ENCODE measurements around the gene PPFIBP2. TPM values are rescaled to one million over a fixed set of nuclear protein-coding genes. Genes with fewer than 3 reads are reported as not detected.

Gene PPFIBP2
- polyA plus RNA-seq, 2 donors = 27.4 to 32.1 TPM

DNA sequence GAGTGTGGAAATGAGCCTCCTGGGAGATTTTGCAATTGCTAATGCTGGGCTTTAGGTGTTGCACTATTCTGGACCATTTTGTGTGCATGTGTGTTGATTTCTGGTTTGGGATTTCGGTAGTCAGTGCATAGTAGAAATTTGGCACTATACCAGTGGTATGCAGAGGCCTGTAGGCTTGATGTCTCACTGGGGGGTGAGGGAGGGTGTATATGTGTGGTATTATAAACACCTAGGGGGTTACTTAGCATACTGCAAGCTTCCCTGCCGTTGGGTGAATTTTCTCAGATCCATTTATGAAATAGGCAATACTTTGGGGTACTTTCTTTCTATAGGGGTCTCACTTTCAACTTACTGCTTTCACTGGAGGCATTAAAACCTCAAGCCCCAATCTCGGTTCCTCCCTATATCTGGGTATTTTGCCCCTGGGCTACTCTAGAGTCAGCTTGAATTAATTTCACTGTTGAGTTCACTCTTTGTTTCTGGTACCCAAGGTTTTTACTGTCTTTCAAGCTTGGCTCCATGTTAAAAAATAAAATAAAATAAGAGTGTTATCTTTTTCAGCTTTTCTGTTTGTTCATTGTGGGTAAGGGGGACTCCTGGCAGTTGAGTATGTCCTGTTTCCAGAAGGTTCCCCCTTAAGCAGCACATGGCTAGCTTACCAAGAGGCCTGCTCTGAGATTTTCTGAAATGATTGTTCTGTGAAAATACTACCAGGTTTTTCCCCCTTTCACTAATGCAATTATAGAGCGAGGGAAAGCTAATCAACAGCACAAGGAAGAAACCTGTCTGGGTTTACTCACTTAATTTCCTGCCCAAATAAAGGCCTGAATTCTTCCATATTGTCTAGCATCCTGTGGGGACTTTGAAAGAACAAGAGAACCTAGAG is 45.8 kb downstream of the PPFIBP2 start:
- Histone ChIP-seq H3K27ac (ENCODE audit: low read depth in 2 of 2, low read length in 1 of 2) (no peak overlapping the region), H3K36me3 (ENCODE audit: control insufficient read depth in 2 of 2, insufficient read depth in 2 of 2, low read length in 1 of 2) (no peaks in the 10 kb centered on the region), H3K9me3 (ENCODE audit: control insufficient read depth in 2 of 2, insufficient read depth in 1 of 2, low read depth in 1 of 2, low read length in 1 of 2) (no peaks in the 10 kb centered on the region), H3K4me3 (ENCODE audit: low read depth in 1 of 2, low read length in 2 of 2) (no peak overlapping the region), H3K4me1 (ENCODE audit: control insufficient read depth in 2 of 2, insufficient read depth in 2 of 2, low read length in 1 of 2) (no peaks in the 10 kb centered on the region), H3K27me3 (ENCODE audit: control insufficient read depth in 1 of 2, insufficient read depth in 2 of 2, low read length in 2 of 2) (no peaks in the 10 kb centered on the region)
- 70 to 78% methylated on average over 4 of the region's 4 CpGs for WGBS, 2 donors

DNA sequence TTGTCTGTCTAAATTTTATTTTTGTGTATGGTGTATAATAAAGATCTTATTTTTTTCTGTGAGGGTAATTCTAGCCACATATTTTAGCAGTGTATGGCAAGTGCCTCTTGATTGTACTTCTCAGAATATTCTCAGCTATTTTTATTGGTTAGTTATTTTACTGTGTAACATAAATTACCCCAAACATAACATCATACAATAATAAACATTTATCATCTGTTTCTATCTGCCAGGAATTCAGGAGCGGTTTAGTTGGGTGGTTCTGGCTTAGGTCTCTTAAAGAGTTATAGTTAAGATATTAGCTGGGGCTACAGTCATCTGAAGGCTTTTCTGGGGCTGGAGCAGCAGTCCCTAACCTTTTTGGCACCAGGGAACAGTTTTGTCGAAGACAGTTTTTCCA is 47.8 kb downstream of the PPFIBP2 start:
- 65 to 73% methylated on average over 2 of the region's 2 CpGs for WGBS, 2 donors
- Histone ChIP-seq H3K4me3 (ENCODE audit: low read depth in 1 of 2, low read length in 2 of 2) (no peak overlapping the region), H3K36me3 (ENCODE audit: control insufficient read depth in 2 of 2, insufficient read depth in 2 of 2, low read length in 1 of 2) (peaks cover 0 to 4% of the 10 kb centered on the region in 2 donors), H3K27ac (ENCODE audit: low read depth in 2 of 2, low read length in 1 of 2) (no peak overlapping the region), H3K9me3 (ENCODE audit: control insufficient read depth in 2 of 2, insufficient read depth in 1 of 2, low read depth in 1 of 2, low read length in 1 of 2) (no peaks in the 10 kb centered on the region), H3K4me1 (ENCODE audit: control insufficient read depth in 2 of 2, insufficient read depth in 2 of 2, low read length in 1 of 2) (no peaks in the 10 kb centered on the region), H3K27me3 (ENCODE audit: control insufficient read depth in 1 of 2, insufficient read depth in 2 of 2, low read length in 2 of 2) (no peaks in the 10 kb centered on the region)

DNA sequence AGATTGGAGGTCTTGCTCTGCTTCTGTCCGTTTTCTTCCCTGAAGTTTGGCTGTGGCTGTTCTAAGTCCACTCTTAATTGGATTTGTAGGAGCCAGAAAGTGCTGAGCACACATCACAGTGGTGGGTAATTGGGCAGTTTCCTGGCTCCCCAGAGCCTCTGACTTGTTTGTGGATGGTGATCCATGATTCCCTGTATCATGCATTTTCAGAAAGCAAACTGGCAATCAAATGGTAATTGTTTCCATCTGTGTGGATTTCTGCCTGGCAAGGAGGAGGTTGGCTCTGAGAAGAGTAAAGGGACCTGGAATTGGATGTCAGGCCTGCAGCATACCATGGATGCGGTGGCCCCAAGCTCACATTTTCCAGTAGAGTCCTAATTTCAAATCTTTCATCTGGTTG is 49.5 kb downstream of the PPFIBP2 start:
- Histone ChIP-seq H3K9me3 (ENCODE audit: control insufficient read depth in 2 of 2, insufficient read depth in 1 of 2, low read depth in 1 of 2, low read length in 1 of 2) (no peaks in the 10 kb centered on the region), H3K36me3 (ENCODE audit: control insufficient read depth in 2 of 2, insufficient read depth in 2 of 2, low read length in 1 of 2) (peaks cover 0 to 4% of the 10 kb centered on the region in 2 donors), H3K27me3 (ENCODE audit: control insufficient read depth in 1 of 2, insufficient read depth in 2 of 2, low read length in 2 of 2) (no peaks in the 10 kb centered on the region), H3K4me3 (ENCODE audit: low read depth in 1 of 2, low read length in 2 of 2) (no peak overlapping the region), H3K27ac (ENCODE audit: low read depth in 2 of 2, low read length in 1 of 2) (no peak overlapping the region), H3K4me1 (ENCODE audit: control insufficient read depth in 2 of 2, insufficient read depth in 2 of 2, low read length in 1 of 2) (no peaks in the 10 kb centered on the region)
- WGBS, 2 donors = 77 to 94% methylated on average over 2 of the region's 2 CpGs

DNA sequence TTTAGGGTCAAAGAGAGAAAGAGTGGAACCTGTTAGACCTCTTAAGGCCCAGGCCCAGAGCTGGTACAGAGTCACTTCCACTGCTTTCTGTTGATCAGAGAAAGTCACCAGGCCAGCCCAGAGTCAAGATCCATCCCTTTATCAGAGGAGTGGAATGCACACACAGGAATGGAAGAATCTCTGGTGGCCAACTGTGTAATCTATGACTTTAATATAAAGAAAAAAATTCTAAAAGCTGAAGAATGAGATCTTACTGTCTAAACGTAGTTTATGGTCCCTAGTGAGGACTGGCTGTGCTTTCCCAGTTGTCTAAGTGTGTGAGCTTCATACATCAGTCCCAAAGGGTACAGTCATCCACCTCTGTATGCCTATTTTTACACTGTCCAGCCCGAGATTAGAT is 51.0 kb downstream of the PPFIBP2 start:
- no peak overlapping the region for H3K4me3 ChIP-seq (ENCODE audit: low read depth in 1 of 2, low read length in 2 of 2)
- H3K4me1 ChIP-seq (ENCODE audit: control insufficient read depth in 2 of 2, insufficient read depth in 2 of 2, low read length in 1 of 2) = no peaks in the 10 kb centered on the region
- 49 to 68% methylated on average over 2 of the region's 2 CpGs for WGBS, 2 donors
- H3K9me3 ChIP-seq (ENCODE audit: control insufficient read depth in 2 of 2, insufficient read depth in 1 of 2, low read depth in 1 of 2, low read length in 1 of 2) = no peaks in the 10 kb centered on the region
- H3K27ac ChIP-seq (ENCODE audit: low read depth in 2 of 2, low read length in 1 of 2) = no peak overlapping the region
- H3K36me3 ChIP-seq (ENCODE audit: control insufficient read depth in 2 of 2, insufficient read depth in 2 of 2, low read length in 1 of 2) = peaks cover 0 to 4% of the 10 kb centered on the region in 2 donors
- H3K27me3 ChIP-seq (ENCODE audit: control insufficient read depth in 1 of 2, insufficient read depth in 2 of 2, low read length in 2 of 2) = no peaks in the 10 kb centered on the region

DNA sequence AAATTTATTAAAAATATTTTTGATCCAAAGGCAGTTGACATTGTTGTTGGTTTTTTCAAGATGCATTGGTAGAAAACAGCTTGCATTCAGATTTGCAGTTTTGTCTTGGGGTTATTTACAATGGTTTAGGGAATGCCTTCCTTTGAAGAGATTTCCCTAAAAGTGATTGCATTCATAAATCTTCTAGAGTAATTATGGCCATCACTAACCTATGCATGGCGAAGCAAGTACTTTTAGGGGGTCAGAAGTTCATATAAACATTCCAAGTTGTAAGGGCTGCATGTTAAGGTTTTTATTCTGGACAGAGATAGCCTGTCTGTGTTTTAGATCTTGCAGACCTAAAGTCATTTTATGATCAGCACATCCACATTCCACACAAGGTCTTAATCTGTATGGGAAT is 53.5 kb downstream of the PPFIBP2 start:
- H3K36me3 ChIP-seq (ENCODE audit: control insufficient read depth in 2 of 2, insufficient read depth in 2 of 2, low read length in 1 of 2) = peaks cover 0 to 4% of the 10 kb centered on the region in 2 donors
- H3K27ac ChIP-seq (ENCODE audit: low read depth in 2 of 2, low read length in 1 of 2) = no peak overlapping the region
- H3K9me3 ChIP-seq (ENCODE audit: control insufficient read depth in 2 of 2, insufficient read depth in 1 of 2, low read depth in 1 of 2, low read length in 1 of 2) = no peaks in the 10 kb centered on the region
- 81 to 84% methylated on average over 1 of the region's 1 CpG for WGBS, 2 donors
- H3K27me3 ChIP-seq (ENCODE audit: control insufficient read depth in 1 of 2, insufficient read depth in 2 of 2, low read length in 2 of 2) = no peaks in the 10 kb centered on the region
- H3K4me3 ChIP-seq (ENCODE audit: low read depth in 1 of 2, low read length in 2 of 2) = no peak overlapping the region
- H3K4me1 ChIP-seq (ENCODE audit: control insufficient read depth in 2 of 2, insufficient read depth in 2 of 2, low read length in 1 of 2) = no peaks in the 10 kb centered on the region

DNA sequence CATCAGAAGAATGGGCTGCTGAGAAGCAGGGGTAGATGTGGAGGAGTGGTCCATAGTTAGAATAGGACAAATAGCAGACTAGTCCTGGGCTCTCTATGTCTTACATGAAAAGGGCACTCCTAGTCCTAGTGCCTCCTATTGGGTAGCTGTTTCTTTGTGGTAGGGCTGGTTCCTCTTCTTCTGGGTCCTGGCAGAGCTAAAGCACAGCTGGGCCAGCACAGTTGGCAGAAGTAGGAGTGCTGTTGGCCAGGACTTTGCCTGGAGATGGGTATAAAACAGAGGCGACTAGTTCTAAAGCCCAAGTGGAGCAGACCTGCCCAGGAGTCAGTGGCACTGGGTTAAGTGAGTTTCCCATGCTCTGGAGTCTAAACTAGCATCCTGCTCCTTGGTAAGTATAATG is 55.2 kb downstream of the PPFIBP2 start:
- Histone ChIP-seq H3K4me3 (ENCODE audit: low read depth in 1 of 2, low read length in 2 of 2) (no peak overlapping the region), H3K4me1 (ENCODE audit: control insufficient read depth in 2 of 2, insufficient read depth in 2 of 2, low read length in 1 of 2) (no peaks in the 10 kb centered on the region), H3K36me3 (ENCODE audit: control insufficient read depth in 2 of 2, insufficient read depth in 2 of 2, low read length in 1 of 2) (peaks cover 0 to 4% of the 10 kb centered on the region in 2 donors), H3K27me3 (ENCODE audit: control insufficient read depth in 1 of 2, insufficient read depth in 2 of 2, low read length in 2 of 2) (no peaks in the 10 kb centered on the region), H3K27ac (ENCODE audit: low read depth in 2 of 2, low read length in 1 of 2) (no peak overlapping the region), H3K9me3 (ENCODE audit: control insufficient read depth in 2 of 2, insufficient read depth in 1 of 2, low read depth in 1 of 2, low read length in 1 of 2) (no peaks in the 10 kb centered on the region)
- WGBS, 2 donors = 59 to 68% methylated on average over 1 of the region's 1 CpG

DNA sequence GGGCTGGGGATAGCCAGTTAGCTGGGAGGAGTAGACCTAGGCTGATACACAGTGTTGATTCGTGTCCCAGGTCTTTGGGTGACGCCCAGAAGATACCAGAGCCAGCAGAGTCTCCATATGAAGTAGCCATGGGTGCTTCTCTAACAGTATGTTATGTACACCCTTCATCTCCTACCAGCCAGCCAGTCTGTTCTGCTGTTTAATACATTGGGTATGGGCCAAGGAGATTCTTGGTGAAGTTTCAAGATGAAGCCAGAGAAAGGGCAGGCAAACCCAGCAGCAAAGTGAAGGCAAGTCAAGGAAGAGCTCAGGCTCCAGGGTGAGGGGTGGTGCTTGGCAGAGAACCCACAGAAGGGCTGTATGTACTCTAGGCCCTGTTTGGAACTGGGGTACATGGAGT is 56.4 kb downstream of the PPFIBP2 start:
- Histone ChIP-seq H3K27me3 (ENCODE audit: control insufficient read depth in 1 of 2, insufficient read depth in 2 of 2, low read length in 2 of 2) (no peaks in the 10 kb centered on the region), H3K36me3 (ENCODE audit: control insufficient read depth in 2 of 2, insufficient read depth in 2 of 2, low read length in 1 of 2) (peaks cover 0 to 3% of the 10 kb centered on the region in 2 donors), H3K4me1 (ENCODE audit: control insufficient read depth in 2 of 2, insufficient read depth in 2 of 2, low read length in 1 of 2) (no peaks in the 10 kb centered on the region), H3K27ac (ENCODE audit: low read depth in 2 of 2, low read length in 1 of 2) (no peak overlapping the region), H3K9me3 (ENCODE audit: control insufficient read depth in 2 of 2, insufficient read depth in 1 of 2, low read depth in 1 of 2, low read length in 1 of 2) (no peaks in the 10 kb centered on the region), H3K4me3 (ENCODE audit: low read depth in 1 of 2, low read length in 2 of 2) (no peak overlapping the region)
- 62 to 70% methylated on average over 2 of the region's 2 CpGs for WGBS, 2 donors

DNA sequence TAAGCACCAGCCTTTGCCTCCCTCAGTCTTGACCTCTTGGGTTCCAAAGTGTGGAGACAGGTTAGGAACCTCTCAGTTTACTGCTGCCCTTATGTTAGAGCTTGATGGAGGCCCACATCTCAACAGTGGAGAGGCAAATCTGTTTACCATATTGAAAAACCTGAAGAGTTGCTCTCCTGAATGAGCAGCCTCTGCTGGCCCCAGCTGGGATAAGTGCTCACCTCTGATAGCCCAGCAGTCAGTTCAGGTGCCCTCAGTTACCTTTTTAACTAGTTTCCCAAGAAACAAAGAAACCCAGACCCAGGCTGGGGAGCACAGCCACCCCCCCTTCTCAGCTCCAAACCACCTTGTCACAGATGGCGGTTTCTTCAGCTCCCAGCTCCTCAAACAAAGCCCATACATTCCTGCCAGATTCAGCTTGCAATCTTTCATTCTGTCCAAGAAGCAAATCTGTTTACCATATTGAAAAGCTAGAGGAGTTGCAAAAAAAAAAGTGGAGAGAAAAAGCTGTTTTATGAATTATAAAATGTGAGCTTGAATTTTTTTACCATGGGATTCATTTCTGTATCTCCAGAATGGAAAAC is 57.2 kb downstream of the PPFIBP2 start:
- WGBS, 2 donors = 57 to 71% methylated on average over 1 of the region's 1 CpG
- Histone ChIP-seq H3K27me3 (ENCODE audit: control insufficient read depth in 1 of 2, insufficient read depth in 2 of 2, low read length in 2 of 2) (no peaks in the 10 kb centered on the region), H3K9me3 (ENCODE audit: control insufficient read depth in 2 of 2, insufficient read depth in 1 of 2, low read depth in 1 of 2, low read length in 1 of 2) (no peaks in the 10 kb centered on the region), H3K27ac (ENCODE audit: low read depth in 2 of 2, low read length in 1 of 2) (no peak overlapping the region), H3K4me3 (ENCODE audit: low read depth in 1 of 2, low read length in 2 of 2) (no peak overlapping the region), H3K36me3 (ENCODE audit: control insufficient read depth in 2 of 2, insufficient read depth in 2 of 2, low read length in 1 of 2) (no peaks in the 10 kb centered on the region), H3K4me1 (ENCODE audit: control insufficient read depth in 2 of 2, insufficient read depth in 2 of 2, low read length in 1 of 2) (peaks cover 0 to 5% of the 10 kb centered on the region in 2 donors)

DNA sequence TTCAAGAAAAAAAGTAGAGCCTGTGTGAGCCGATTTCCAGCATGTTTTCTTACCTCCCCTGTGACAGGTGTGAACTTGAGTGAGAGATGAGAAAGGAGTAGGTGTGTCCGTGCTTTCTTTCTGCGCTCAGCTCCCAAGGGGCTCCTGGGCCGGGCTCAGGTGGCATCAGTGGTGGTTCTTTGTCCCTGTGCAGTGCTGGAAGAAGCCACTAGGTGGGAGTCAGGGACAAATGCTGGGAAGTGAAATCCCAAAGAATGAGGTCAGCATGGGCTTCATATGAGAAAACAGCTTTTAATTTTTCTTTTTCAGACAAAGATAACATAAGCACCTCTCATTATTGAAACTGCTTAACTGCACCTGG is 57.8 kb downstream of the PPFIBP2 start:
- Histone ChIP-seq H3K4me1 (ENCODE audit: control insufficient read depth in 2 of 2, insufficient read depth in 2 of 2, low read length in 1 of 2) (peaks cover 4 to 10% of the 10 kb centered on the region in 2 donors), H3K27me3 (ENCODE audit: control insufficient read depth in 1 of 2, insufficient read depth in 2 of 2, low read length in 2 of 2) (no peaks in the 10 kb centered on the region)
- WGBS, 2 donors = 8 to 12% methylated on average over 4 of the region's 4 CpGs

More for the DNA sequence above, 57.8 kb downstream of the PPFIBP2 start:
- Histone ChIP-seq H3K9me3 (ENCODE audit: control insufficient read depth in 2 of 2, insufficient read depth in 1 of 2, low read depth in 1 of 2, low read length in 1 of 2) (no peaks in the 10 kb centered on the region), H3K27ac (ENCODE audit: low read depth in 2 of 2, low read length in 1 of 2) (no peak overlapping the region), H3K36me3 (ENCODE audit: control insufficient read depth in 2 of 2, insufficient read depth in 2 of 2, low read length in 1 of 2) (no peaks in the 10 kb centered on the region), H3K4me3 (ENCODE audit: low read depth in 1 of 2, low read length in 2 of 2) (no peak overlapping the region)
